Stomach (tissue), 9 donors: ENCODE measurements around the gene TAF4. TPM values are rescaled to one million over a fixed set of nuclear protein-coding genes. Genes with fewer than 3 reads are reported as not detected.

Experiments used
- DNase-seq, 2 donors: peaks; one replicate each; pipeline versions ENCODE4 v3.0.0 to v3.0.0-alpha.2; 2013 to 2019
- H3K27ac ChIP-seq, 5 donors: fragments of 200-600 bp in 4 of 5; sonication (generic) in 4 of 5; one replicate each; pipeline ENCODE4 v1.5.1; 2013 to 2019; ENCODE audit warnings: mild to moderate bottlenecking in 1 of 5, moderate library complexity in 1 of 5
- H3K27me3 ChIP-seq, 3 donors: fragments of 200-600 bp; sonication (generic); one replicate each; pipeline ENCODE4 v1.5.1; 2017 to 2019; ENCODE audit warnings: mixed run types in 1 of 3
- H3K36me3 ChIP-seq, 4 donors: fragments of 200-600 bp; sonication (generic); 1 replicate in 3 of 4; 2 replicates in 1 of 4; pipeline ENCODE4 v1.5.1; 2016 to 2019
- H3K4me1 ChIP-seq, 4 donors: fragments of 200-600 bp; sonication (generic); one replicate each; pipeline ENCODE4 v1.5.1; 2016 to 2019
- H3K4me3 ChIP-seq, 4 donors: fragments of 200-600 bp; sonication (generic) in 3 of 4; one replicate each; pipeline ENCODE4 v1.5.1; 2016 to 2019; ENCODE audit warnings: mild to moderate bottlenecking in 1 of 4
- H3K9me3 ChIP-seq, 4 donors: fragments of 200-600 bp; sonication (generic); one replicate each; pipeline ENCODE4 v1.5.1; 2016 to 2019
- EP300 ChIP-seq: sonication (generic); formaldehyde crosslinking; IDR thresholded peaks from one replicate; pipeline ENCODE4 v1.6.1; 2017; ENCODE audit warnings: antibody characterized with exemption
- POLR2A ChIP-seq, 4 donors: fragments of 450-650 bp; IDR thresholded peaks; one replicate each; pipeline ENCODE4 v1.6.1; 2016; ENCODE audit warnings: antibody characterized with exemption in 4 of 4, control low read depth in 2 of 4, mild to moderate bottlenecking in 1 of 4, moderate library complexity in 1 of 4
- POLR2AphosphoS5 ChIP-seq, 3 donors: sonication (generic); formaldehyde crosslinking; IDR thresholded peaks; one replicate each; pipeline ENCODE4 v1.6.1; 2016; ENCODE audit warnings: antibody characterized with exemption in 3 of 3
- WGBS, 5 donors: extraction: QIAGEN DNeasy Blood & Tissue Kit in 3 of 5; methylation state at CpG; one replicate each; pipeline versions ENCODE4 v1.1.5 to v1.1.7; 2013 to 2018; 5-methylcytosine and 5-hydroxymethylcytosine counted together
- intact Hi-C: fragments of 100-400 bp; cut with DNase I; formaldehyde crosslinking; loops from one replicate; pipeline ENCODE4 v1.15.1; 2023; ENCODE audit warnings: low total_unique reads
- polyA plus RNA-seq, 3 donors: library from polyadenylated mRNA; stranded (reverse); fragments of 200-250 nt; gene quantifications; one replicate each; pipeline ENCODE4 v1.2.3, GENCODE V29; 2013
- total RNA-seq, 5 donors: library from RNA; depleted of rRNA; stranded (reverse); fragments of >200 nt; gene quantifications; one replicate each; pipeline versions ENCODE4 v1.1.0 to v1.2.3, GENCODE V29; 2014 to 2016
- TF ChIP-seq, protein P1 (sequence below), 7 experiments: fragments of 450-650 bp in 4 of 7; fragments of 200-600 bp in 3 of 7; sonication (generic) in 3 of 7; IDR thresholded peaks; one replicate each; pipeline ENCODE4 v1.5.1; 2016 to 2019; ENCODE audit warnings: antibody characterized with exemption in 7 of 7, control low read depth in 2 of 7, mild to moderate bottlenecking in 1 of 7
- donor health status: healthy with polysubstance abuse.
- donor health status: Bipolar disorder and iron deficiency.
- donor health status: healthy.

Gene TAF4
- total and polyA plus RNA-seq, 8 donors = 3.2 to 33.9 (median 11.2) TPM

DNA sequence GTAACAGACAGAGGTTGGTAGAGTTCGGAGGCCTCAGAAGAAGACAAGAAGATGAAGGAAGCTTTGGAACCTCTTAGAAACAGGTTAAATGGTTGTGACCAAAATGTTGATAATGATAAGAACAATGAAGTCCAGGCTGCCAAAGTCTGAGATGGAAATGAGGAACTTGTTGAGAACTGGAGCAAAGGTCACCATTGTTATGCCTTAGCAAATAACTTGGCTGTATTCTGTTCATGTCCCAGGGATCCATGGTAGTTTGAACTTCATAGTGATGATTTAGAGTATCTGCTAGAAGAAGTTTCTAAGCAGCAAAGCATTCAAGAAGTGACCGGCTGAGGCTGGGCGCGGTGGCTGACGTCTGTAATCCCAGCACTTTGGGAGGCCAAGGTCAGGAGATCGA, 45.5 kb upstream of the TAF4 start:
- TF ChIP-seq EP300 (no peak), POLR2AphosphoS5 (IDR thresholded peaks at IDR 0.05) (no peak), POLR2A (IDR thresholded peaks at IDR 0.05) (no peak)
- TF ChIP-seq, protein P1, sequence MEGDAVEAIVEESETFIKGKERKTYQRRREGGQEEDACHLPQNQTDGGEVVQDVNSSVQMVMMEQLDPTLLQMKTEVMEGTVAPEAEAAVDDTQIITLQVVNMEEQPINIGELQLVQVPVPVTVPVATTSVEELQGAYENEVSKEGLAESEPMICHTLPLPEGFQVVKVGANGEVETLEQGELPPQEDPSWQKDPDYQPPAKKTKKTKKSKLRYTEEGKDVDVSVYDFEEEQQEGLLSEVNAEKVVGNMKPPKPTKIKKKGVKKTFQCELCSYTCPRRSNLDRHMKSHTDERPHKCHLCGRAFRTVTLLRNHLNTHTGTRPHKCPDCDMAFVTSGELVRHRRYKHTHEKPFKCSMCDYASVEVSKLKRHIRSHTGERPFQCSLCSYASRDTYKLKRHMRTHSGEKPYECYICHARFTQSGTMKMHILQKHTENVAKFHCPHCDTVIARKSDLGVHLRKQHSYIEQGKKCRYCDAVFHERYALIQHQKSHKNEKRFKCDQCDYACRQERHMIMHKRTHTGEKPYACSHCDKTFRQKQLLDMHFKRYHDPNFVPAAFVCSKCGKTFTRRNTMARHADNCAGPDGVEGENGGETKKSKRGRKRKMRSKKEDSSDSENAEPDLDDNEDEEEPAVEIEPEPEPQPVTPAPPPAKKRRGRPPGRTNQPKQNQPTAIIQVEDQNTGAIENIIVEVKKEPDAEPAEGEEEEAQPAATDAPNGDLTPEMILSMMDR (IDR thresholded peaks at IDR 0.05) = no peak
- H3K36me3 ChIP-seq = no peaks in the 10 kb centered on the region
- H3K27ac ChIP-seq = no peak overlapping the region
- no peak for DNase-seq
- intact Hi-C loops = no loop called here
- H3K9me3 ChIP-seq = peaks cover 27 to 90% (median 77%) of the 10 kb centered on the region in 4 donors
- no peak overlapping the region for H3K4me3 ChIP-seq
- peaks cover 0 to 39% (median 10%) of the 10 kb centered on the region in 3 donors for H3K27me3 ChIP-seq
- 92 to 97% (median 94%) methylated on average over 6 of the region's 6 CpGs for WGBS, 5 donors
- H3K4me1 ChIP-seq = no peaks in the 10 kb centered on the region

DNA sequence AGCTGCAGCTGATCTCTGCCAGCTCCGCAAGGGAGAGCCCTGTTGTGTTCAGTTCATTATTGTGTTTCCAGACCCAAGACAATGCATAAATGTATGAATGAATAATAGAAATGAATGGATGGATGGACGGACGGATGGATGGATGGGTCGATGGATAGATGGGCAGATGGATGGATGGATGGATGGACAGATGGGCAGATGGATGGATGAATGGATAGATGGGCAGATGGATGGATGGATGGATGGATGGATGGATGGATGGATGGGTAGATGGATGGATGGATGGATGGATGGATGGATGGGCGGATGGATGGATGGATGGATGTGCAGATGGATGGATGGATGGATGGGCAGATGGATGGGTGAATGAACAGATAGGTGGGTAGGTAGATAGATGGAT, 39.9 kb upstream of the TAF4 start:
- no peak for DNase-seq
- no peak overlapping the region for H3K27ac ChIP-seq
- WGBS, 5 donors = 80 to 96% (median 89%) methylated on average over 5 of the region's 5 CpGs
- no peaks in the 10 kb centered on the region for H3K4me1 ChIP-seq
- H3K9me3 ChIP-seq = peaks cover 22 to 90% (median 76%) of the 10 kb centered on the region in 4 donors
- intact Hi-C loops = no loop called here
- peaks cover 0 to 39% (median 7%) of the 10 kb centered on the region in 3 donors for H3K27me3 ChIP-seq
- H3K36me3 ChIP-seq = no peaks in the 10 kb centered on the region
- H3K4me3 ChIP-seq = no peak overlapping the region
- TF ChIP-seq POLR2A (IDR thresholded peaks at IDR 0.05) = no peak
- no peak for TF ChIP-seq POLR2AphosphoS5 (IDR thresholded peaks at IDR 0.05)
- TF ChIP-seq EP300 = no peak
- TF ChIP-seq, protein P1 (IDR thresholded peaks at IDR 0.05) = no peak

DNA sequence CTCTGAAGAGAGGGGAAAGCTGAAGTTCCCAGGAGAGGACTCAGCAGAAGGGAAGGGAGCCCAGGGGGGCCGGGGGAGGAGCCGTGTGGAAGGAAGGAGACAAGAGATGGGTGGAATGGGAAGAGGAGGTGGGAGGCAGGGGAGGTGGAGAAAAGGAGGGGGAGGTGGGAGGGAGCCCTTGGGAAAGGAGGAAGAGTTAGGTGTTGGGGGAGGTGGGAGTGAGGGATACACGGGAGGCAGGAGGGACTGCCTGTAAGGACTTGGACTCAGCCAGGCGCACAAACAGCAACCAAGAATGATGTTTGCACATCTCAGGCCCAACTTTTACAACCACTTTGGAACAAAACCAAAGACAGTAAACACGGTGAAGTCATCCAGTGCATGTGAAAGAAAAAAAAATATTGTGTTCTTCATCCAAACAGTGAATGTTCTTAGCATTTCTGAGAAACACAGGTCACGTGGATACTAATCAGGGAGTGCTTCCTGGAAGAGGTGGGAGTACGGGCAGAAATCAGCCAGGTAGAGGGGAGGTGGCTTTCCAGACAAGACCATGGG, 39.2 kb upstream of the TAF4 start:
- TF ChIP-seq, protein P1 (IDR thresholded peaks at IDR 0.05) = no peak
- TF ChIP-seq POLR2A (IDR thresholded peaks at IDR 0.05) (no peak), POLR2AphosphoS5 (IDR thresholded peaks at IDR 0.05) (no peak), EP300 (no peak)
- peak in 1 of 2 donors; percentile 36 for DNase-seq
- H3K4me1 ChIP-seq = no peaks in the 10 kb centered on the region
- H3K27ac ChIP-seq = no peak overlapping the region
- no peaks in the 10 kb centered on the region for H3K36me3 ChIP-seq
- peaks cover 0 to 46% (median 7%) of the 10 kb centered on the region in 3 donors for H3K27me3 ChIP-seq
- H3K4me3 ChIP-seq = no peak overlapping the region
- intact Hi-C loops = no loop called here
- 25 to 37% (median 31%) methylated on average over 7 of the region's 7 CpGs for WGBS, 5 donors
- H3K9me3 ChIP-seq = peaks cover 22 to 91% (median 78%) of the 10 kb centered on the region in 4 donors

DNA sequence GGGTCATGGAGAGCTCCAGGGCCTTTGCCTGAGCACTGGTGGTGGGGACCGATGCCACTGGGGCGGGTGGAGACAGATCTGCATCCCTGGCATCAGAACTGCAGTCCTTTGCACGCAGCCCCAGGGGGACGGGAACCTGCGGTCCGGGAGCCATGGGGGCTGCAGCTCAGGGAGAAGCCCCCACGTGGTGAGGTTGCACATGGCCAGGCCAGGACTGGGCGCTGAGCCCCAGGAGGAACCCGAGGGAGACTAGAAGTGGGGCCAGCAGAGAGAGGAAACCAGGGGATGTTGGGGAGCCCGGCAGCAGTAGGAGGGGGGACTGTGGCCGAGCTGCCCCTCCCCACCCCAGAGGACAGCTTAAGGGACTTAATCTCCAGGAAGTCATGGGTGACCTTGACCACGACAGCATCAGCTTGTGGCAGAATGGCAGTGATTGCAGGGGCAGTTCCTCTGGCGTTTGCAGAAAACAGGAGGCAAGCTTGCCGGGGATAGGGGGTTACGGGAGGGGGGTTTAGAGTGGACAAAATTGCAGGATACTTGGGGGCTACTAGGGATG, 38.6 kb upstream of the TAF4 start:
- H3K4me3 ChIP-seq = no peak overlapping the region
- H3K36me3 ChIP-seq = no peaks in the 10 kb centered on the region
- H3K4me1 ChIP-seq = no peaks in the 10 kb centered on the region
- WGBS, 5 donors = 32 to 46% (median 39%) methylated on average over 12 to 15 of the region's 15 CpGs
- H3K27me3 ChIP-seq = peaks cover 0 to 48% (median 7%) of the 10 kb centered on the region in 3 donors
- no peak overlapping the region for H3K27ac ChIP-seq
- intact Hi-C loops = no loop called here
- TF ChIP-seq EP300 = no peak
- peaks cover 22 to 87% (median 75%) of the 10 kb centered on the region in 4 donors for H3K9me3 ChIP-seq
- DNase-seq = no peak
